Neural cell (in vitro differentiated cells): ENCODE measurements around the gene TMCO4.

Source experiments
- EP300 ChIP-seq: fragments of 450-650 bp; conservative IDR thresholded peaks from 2 replicates; pipeline ENCODE4 v1.6.1; 2014; ENCODE audit warnings: antibody characterized with exemption, mild to moderate bottlenecking, moderate library complexity; ENCODE audit not compliant: poor library complexity, severe bottlenecking
- EZH2 ChIP-seq: fragments of 200-600, 300-800 bp; shearing (Covaris generic), sonication (generic); IDR thresholded peaks from 2 replicates; pipeline ENCODE4 v1.6.1; 2014; ENCODE audit warnings: antibody characterized with exemption, low read length, borderline replicate concordance, mild to moderate bottlenecking; ENCODE audit not compliant: insufficient read depth, poor library complexity, severe bottlenecking
- POLR2AphosphoS5 ChIP-seq: IDR thresholded peaks from 2 replicates; pipeline ENCODE4 v1.6.1; 2012
- RAD21 ChIP-seq: fragments of 450-650 bp; conservative IDR thresholded peaks from 2 replicates; pipeline ENCODE4 v1.6.1; 2014; ENCODE audit warnings: antibody characterized with exemption, mild to moderate bottlenecking, moderate library complexity
- SMC3 ChIP-seq: fragments of 450-650 bp; conservative IDR thresholded peaks from 2 replicates; pipeline ENCODE4 v1.6.1; 2014; ENCODE audit warnings: antibody characterized with exemption, mild to moderate bottlenecking, moderate library complexity; ENCODE audit not compliant: poor library complexity
- TAF1 ChIP-seq: IDR thresholded peaks from 2 replicates; pipeline ENCODE4 v1.6.1; 2012; ENCODE audit warnings: low read depth
- TF ChIP-seq, protein P1 (sequence below): fragments of 450-650 bp; IDR thresholded peaks from 2 replicates; pipeline ENCODE4 v1.5.1; 2014; ENCODE audit warnings: antibody characterized with exemption, mild to moderate bottlenecking, moderate library complexity; ENCODE audit not compliant: poor library complexity, severe bottlenecking
- TF ChIP-seq, protein P2 (sequence below): IDR thresholded peaks from 2 replicates; pipeline ENCODE4 v1.6.1; 2012; ENCODE audit warnings: borderline replicate concordance

DNA sequence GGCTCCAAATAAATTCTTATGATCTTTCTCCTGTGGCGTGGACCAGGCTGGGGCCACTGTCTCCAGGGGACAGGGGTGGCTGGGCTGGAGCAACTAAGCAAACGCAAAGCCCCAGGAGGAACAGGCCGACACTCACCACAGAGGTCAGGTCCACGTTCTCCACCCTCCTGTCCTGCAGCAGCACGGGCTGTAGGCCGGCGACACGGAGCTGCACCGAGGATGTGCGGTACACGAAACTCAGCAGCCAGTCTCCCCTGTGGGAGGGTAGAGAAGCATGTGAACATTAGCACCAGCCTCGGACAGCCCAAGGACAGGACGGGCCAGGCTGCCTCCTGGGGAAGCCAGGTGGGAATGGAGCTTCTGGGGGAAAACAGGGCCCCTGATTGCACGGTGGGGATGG, 105.4 kb downstream of the TMCO4 start:
- TF ChIP-seq EZH2: no peak
- TF ChIP-seq, protein P1, sequence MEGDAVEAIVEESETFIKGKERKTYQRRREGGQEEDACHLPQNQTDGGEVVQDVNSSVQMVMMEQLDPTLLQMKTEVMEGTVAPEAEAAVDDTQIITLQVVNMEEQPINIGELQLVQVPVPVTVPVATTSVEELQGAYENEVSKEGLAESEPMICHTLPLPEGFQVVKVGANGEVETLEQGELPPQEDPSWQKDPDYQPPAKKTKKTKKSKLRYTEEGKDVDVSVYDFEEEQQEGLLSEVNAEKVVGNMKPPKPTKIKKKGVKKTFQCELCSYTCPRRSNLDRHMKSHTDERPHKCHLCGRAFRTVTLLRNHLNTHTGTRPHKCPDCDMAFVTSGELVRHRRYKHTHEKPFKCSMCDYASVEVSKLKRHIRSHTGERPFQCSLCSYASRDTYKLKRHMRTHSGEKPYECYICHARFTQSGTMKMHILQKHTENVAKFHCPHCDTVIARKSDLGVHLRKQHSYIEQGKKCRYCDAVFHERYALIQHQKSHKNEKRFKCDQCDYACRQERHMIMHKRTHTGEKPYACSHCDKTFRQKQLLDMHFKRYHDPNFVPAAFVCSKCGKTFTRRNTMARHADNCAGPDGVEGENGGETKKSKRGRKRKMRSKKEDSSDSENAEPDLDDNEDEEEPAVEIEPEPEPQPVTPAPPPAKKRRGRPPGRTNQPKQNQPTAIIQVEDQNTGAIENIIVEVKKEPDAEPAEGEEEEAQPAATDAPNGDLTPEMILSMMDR: no peak
- TF ChIP-seq POLR2AphosphoS5: no peak
- no peak for TF ChIP-seq TAF1
- no peak for TF ChIP-seq RAD21
- TF ChIP-seq EP300: no peak
- TF ChIP-seq, protein P2, sequence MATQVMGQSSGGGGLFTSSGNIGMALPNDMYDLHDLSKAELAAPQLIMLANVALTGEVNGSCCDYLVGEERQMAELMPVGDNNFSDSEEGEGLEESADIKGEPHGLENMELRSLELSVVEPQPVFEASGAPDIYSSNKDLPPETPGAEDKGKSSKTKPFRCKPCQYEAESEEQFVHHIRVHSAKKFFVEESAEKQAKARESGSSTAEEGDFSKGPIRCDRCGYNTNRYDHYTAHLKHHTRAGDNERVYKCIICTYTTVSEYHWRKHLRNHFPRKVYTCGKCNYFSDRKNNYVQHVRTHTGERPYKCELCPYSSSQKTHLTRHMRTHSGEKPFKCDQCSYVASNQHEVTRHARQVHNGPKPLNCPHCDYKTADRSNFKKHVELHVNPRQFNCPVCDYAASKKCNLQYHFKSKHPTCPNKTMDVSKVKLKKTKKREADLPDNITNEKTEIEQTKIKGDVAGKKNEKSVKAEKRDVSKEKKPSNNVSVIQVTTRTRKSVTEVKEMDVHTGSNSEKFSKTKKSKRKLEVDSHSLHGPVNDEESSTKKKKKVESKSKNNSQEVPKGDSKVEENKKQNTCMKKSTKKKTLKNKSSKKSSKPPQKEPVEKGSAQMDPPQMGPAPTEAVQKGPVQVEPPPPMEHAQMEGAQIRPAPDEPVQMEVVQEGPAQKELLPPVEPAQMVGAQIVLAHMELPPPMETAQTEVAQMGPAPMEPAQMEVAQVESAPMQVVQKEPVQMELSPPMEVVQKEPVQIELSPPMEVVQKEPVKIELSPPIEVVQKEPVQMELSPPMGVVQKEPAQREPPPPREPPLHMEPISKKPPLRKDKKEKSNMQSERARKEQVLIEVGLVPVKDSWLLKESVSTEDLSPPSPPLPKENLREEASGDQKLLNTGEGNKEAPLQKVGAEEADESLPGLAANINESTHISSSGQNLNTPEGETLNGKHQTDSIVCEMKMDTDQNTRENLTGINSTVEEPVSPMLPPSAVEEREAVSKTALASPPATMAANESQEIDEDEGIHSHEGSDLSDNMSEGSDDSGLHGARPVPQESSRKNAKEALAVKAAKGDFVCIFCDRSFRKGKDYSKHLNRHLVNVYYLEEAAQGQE: no peak
- TF ChIP-seq SMC3: no peak
